ENCODE data around the gene CATSPERB. TPM values are rescaled to one million over a fixed set of nuclear protein-coding genes. Genes with fewer than 3 reads are reported as not detected.

The CATSPERB gene
- total and polyA plus RNA-seq, 9 of the 15 experiments (the other 6 are each of a cell fraction or from before 2014, with no cell fraction given) = 0.05 to 1.4 (median 0.89) TPM

- no peaks in the 10 kb centered on the region for H3K79me2 ChIP-seq (ENCODE audit: control insufficient read depth, insufficient read depth, low read length)
- no peaks in the 10 kb centered on the region for H3K9me1 ChIP-seq (ENCODE audit: control insufficient read depth, insufficient read depth, low read length)
- H3K27me3 ChIP-seq (ENCODE audit: control insufficient read depth in 2 of 2, insufficient read depth in 2 of 2, low read length in 2 of 2) = no peaks in the 10 kb centered on the region
- H3K27ac ChIP-seq (ENCODE audit: extremely low read depth, low read depth, low read length) = no peak overlapping the region
- H2AFZ ChIP-seq (ENCODE audit: low read depth, low read length) = no peak overlapping the region
- no peak for DNase-seq (ENCODE audit: extremely low read depth in 1 of 4, low spot score in 3 of 4)
- no peak overlapping the region for H3K4me2 ChIP-seq (ENCODE audit: insufficient read depth, low read length)
- H3K36me3 ChIP-seq (ENCODE audit: control insufficient read depth, insufficient read depth, low read length) = no peaks in the 10 kb centered on the region
- TF ChIP-seq NFE2 (IDR thresholded peaks at IDR 0.05; ENCODE audit: low read depth) (no peak), DPF2 (IDR thresholded peaks at IDR 0.05) (no peak), ETS1 (conservative IDR thresholded peaks at IDR 0.05; ENCODE audit: control insufficient read depth, low read depth, low read length) (no peak), USF2 (CRISPR knock-in tag; IDR thresholded peaks at IDR 0.05) (no peak), TFAM (CRISPR knock-in tag; conservative IDR thresholded peaks at IDR 0.05) (no peak), BRF2 (IDR thresholded peaks at IDR 0.05; ENCODE audit: borderline replicate concordance, insufficient read depth, insufficient read length) (no peak), RCOR1 (IDR thresholded peaks at IDR 0.05; ENCODE audit: borderline replicate concordance in 1 of 2, low read depth in 2 of 2, low read length in 2 of 2) (no peak)
- H4K20me1 ChIP-seq (replicated peaks; ENCODE audit: control insufficient read depth, insufficient read depth, low read length) = no peaks in the 10 kb centered on the region
- no peak overlapping the region for H3K9ac ChIP-seq (ENCODE audit: insufficient read depth in 1 of 2, low read depth in 2 of 2, low read length in 2 of 2)
- no peak for ATAC-seq
- H3K9me3 ChIP-seq (replicated peaks; ENCODE audit: control insufficient read depth, insufficient read depth, low read depth, low read length) = no peaks in the 10 kb centered on the region
- POLR2A ChIA-PET = no interaction called here
- BruUV-seq (replicated peaks) = no TSS peak
- H3K4me1 ChIP-seq (replicated peaks in 1 of 2; ENCODE audit: control insufficient read depth in 2 of 2, insufficient read depth in 2 of 2, low read length in 2 of 2) = no peaks in the 10 kb centered on the region
- in situ Hi-C loops (cut with MboI) (no loop called here), intact Hi-C loops (cut with micrococcal nuclease) (no loop called here)
- no peak for FAIRE-seq
- CTCF ChIA-PET (ENCODE audit: low intra/inter-chr PET ratio) = interaction anchor here (0.6 kb wide), 1 partner anchor 325 kb away, joined by 4 read pairs; no protein-coding TSS in a partner anchor
- H3K4me3 ChIP-seq = no peak overlapping the region
These were observed 146.0 kb downstream of the CATSPERB start for GRCh38 chr14:91585856-91586255.
